C4-2B (cell line): ENCODE results near the gene PROKR1.

Experiments used
- CTCF ChIP-seq: fragments of 450-650 bp; conservative IDR thresholded peaks from 2 replicates; pipeline ENCODE4 v1.5.1; 2017; ENCODE audit warnings: mild to moderate bottlenecking
- ZFX ChIP-seq: fragments of 450-650 bp; IDR thresholded peaks from 2 replicates; pipeline ENCODE4 v1.6.1; 2017

- TF ChIP-seq CTCF (no peak), ZFX (no peak)
These were observed 40.3 kb upstream of the PROKR1 start for GRCh38 chr2:68603059-68603458.
